IPS DF 19.7 (cell line): ENCODE results near the gene CCNF.

ENCODE experiments used
- DNase-seq: peaks from one replicate; pipeline ENCODE4 v3.0.0-alpha.2; 2013; ENCODE audit warnings: low read depth, low spot score

Gene CCNF

GRCh38 chr16:2500918-2501750, 71.9 kb downstream of the CCNF start:
- DNase-seq: no peak

- DNase-seq: no peak
Observed at GRCh38 chr16:2501946-2502895, 73.0 kb downstream of the CCNF start.

- DNase-seq: no peak
Observed at GRCh38 chr16:2505695-2506094, 76.4 kb downstream of the CCNF start.

- no peak for DNase-seq
Observed at GRCh38 chr16:2507052-2507659, 77.9 kb downstream of the CCNF start.

GRCh38 chr16:2507665-2508064, 78.4 kb downstream of the CCNF start:
- DNase-seq: no peak
